Type B pancreatic cell (in vitro differentiated cells): ENCODE results near the gene CUL2. TPM values are rescaled to one million over a fixed set of nuclear protein-coding genes. Genes with fewer than 3 reads are reported as not detected.

Experiments
- DNase-seq: peaks from one replicate; pipeline ENCODE4 v3.0.0; 2021; ENCODE audit warnings: mixed read lengths; ENCODE audit not compliant: unreplicated experiment; ENCODE audit errors: extremely low spot score
- H3K27ac Mint-ChIP-seq: 2 replicates; pipeline ENCODE4 v1.8.0; 2021; ENCODE audit warnings: mild to moderate bottlenecking, mixed read lengths
- H3K27me3 Mint-ChIP-seq: 2 replicates; pipeline ENCODE4 v1.8.0; 2021; ENCODE audit warnings: mixed read lengths
- H3K36me3 Mint-ChIP-seq: 2 replicates; pipeline ENCODE4 v1.8.0; 2021; ENCODE audit warnings: mixed read lengths
- H3K4me1 Mint-ChIP-seq: one replicate; pipeline ENCODE4 v1.8.0; 2021; ENCODE audit warnings: mixed read lengths; ENCODE audit not compliant: unreplicated experiment
- H3K4me3 Mint-ChIP-seq: 2 replicates; pipeline ENCODE4 v1.8.0; 2021; ENCODE audit warnings: mild to moderate bottlenecking, mixed read lengths
- H3K9me3 Mint-ChIP-seq: 2 replicates; pipeline ENCODE4 v1.8.0; 2021; ENCODE audit warnings: mixed read lengths
- total RNA-seq: library from RNA; stranded (reverse); gene quantifications from 2 replicates; pipeline ENCODE4 v1.2.1, GENCODE V29; 2021; ENCODE audit warnings: low replicate concordance
- TF ChIP-seq, protein P1 (sequence below): fragments of 200-600 bp; sonication (generic); conservative IDR thresholded peaks from 2 replicates; pipeline ENCODE4 v1.5.0; 2021; ENCODE audit warnings: antibody characterized with exemption, mild to moderate bottlenecking

The CUL2 gene
- total RNA-seq, 1 donor from 2014 or later: 36.4 TPM

DNA sequence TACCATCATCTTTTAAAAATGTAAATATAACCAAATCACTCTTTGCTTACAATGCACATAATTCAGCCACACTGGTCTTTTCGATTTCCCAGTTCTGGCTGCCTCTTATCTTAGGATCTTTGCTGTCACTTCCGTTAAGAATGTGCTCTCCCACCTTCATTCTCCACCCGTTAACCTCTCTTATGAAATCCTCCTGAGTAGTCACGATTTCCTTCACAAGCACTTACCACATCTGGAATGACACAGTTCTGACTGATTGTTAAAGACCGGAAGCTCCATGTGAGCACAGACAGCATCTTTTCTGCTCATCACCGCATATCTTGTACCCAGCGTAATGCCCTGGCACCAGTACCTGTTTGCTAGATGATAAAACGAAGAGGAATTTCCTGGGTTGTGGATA lies 84.3 kb downstream of the CUL2 start:
- H3K9me3 Mint-ChIP-seq: no peaks in the 10 kb centered on the region
- peaks cover 13% of the 10 kb centered on the region for H3K36me3 Mint-ChIP-seq
- TF ChIP-seq, protein P1, sequence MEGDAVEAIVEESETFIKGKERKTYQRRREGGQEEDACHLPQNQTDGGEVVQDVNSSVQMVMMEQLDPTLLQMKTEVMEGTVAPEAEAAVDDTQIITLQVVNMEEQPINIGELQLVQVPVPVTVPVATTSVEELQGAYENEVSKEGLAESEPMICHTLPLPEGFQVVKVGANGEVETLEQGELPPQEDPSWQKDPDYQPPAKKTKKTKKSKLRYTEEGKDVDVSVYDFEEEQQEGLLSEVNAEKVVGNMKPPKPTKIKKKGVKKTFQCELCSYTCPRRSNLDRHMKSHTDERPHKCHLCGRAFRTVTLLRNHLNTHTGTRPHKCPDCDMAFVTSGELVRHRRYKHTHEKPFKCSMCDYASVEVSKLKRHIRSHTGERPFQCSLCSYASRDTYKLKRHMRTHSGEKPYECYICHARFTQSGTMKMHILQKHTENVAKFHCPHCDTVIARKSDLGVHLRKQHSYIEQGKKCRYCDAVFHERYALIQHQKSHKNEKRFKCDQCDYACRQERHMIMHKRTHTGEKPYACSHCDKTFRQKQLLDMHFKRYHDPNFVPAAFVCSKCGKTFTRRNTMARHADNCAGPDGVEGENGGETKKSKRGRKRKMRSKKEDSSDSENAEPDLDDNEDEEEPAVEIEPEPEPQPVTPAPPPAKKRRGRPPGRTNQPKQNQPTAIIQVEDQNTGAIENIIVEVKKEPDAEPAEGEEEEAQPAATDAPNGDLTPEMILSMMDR: no peak
- H3K4me3 Mint-ChIP-seq: no peak overlapping the region
- H3K27ac Mint-ChIP-seq: no peak overlapping the region
- H3K4me1 Mint-ChIP-seq: peaks cover 4% of the 10 kb centered on the region
- H3K27me3 Mint-ChIP-seq: no peaks in the 10 kb centered on the region
- no peak for DNase-seq

DNA sequence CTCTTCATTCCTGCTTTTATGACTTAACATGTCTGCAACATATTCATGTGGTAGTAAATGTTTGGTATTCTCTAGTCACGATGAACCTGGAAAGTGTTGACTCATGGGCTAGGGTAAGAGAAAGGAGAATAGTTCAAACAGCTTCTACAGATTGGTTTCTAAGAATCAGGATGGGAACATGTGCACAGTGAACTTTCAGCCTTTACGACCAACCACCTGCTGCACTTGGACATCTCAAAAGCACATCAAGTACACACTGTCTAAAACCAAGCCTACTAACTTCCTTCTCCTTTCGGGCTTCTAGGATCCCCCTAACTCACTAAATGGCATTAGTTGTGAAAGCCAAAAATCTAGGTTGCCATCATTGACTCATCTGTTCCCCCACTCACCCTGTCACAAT lies 85.5 kb downstream of the CUL2 start:
- Mint-ChIP-seq H3K36me3 (peaks cover 6% of the 10 kb centered on the region), H3K4me1 (peaks cover 6% of the 10 kb centered on the region), H3K27ac (no peak overlapping the region), H3K9me3 (no peaks in the 10 kb centered on the region), H3K4me3 (no peak overlapping the region), H3K27me3 (no peaks in the 10 kb centered on the region)
- DNase-seq: no peak
- TF ChIP-seq, protein P1: no peak

DNA sequence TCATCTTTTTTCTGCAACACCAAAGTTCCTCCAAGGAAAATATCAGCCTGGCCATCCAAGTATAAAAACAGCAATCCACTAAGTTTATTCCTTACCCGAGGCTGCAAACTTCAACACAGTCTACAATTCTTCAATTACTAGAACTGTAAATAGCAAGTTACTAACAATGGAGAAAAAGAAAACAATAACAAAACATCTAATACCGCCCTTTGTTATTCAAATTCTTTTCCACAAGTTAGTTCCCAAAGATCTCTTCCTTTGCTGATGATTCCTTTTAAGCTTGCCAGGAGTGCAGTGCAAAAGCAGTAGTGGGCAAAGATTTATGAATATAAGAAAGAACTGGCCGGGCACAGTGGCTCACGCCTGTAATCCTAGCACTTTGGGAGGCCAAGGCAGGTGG lies 86.2 kb downstream of the CUL2 start:
- H3K36me3 Mint-ChIP-seq: peaks cover 8% of the 10 kb centered on the region
- peaks cover 8% of the 10 kb centered on the region for H3K4me1 Mint-ChIP-seq
- no peak overlapping the region for H3K4me3 Mint-ChIP-seq
- H3K9me3 Mint-ChIP-seq: no peaks in the 10 kb centered on the region
- TF ChIP-seq, protein P1: no peak
- DNase-seq: no peak
- no peak overlapping the region for H3K27ac Mint-ChIP-seq
- H3K27me3 Mint-ChIP-seq: no peaks in the 10 kb centered on the region

DNA sequence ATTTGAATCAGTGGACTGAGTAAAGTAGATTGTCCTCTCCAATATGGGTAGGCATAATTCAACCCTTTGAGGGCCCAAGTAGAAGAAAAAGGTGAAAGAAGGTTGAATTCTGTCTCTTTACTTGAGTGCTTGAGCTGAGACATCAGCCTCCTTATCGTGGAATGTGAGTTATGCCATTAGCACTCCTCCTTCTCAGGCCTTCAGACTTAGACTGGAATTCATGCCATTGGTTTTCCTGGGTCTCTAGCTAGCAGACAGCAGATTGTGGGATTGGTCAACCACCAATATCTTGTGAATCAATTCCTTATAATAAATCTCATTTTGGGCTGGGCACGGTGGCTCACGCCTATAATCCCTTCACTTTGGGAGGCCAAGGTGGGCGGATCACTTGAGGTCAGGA lies 89.2 kb downstream of the CUL2 start:
- no peak overlapping the region for H3K4me3 Mint-ChIP-seq
- TF ChIP-seq, protein P1: no peak
- H3K27ac Mint-ChIP-seq: no peak overlapping the region
- peaks cover 4% of the 10 kb centered on the region for H3K4me1 Mint-ChIP-seq
- peaks cover 3% of the 10 kb centered on the region for H3K36me3 Mint-ChIP-seq
- no peaks in the 10 kb centered on the region for H3K27me3 Mint-ChIP-seq
- H3K9me3 Mint-ChIP-seq: no peaks in the 10 kb centered on the region
- no peak for DNase-seq

DNA sequence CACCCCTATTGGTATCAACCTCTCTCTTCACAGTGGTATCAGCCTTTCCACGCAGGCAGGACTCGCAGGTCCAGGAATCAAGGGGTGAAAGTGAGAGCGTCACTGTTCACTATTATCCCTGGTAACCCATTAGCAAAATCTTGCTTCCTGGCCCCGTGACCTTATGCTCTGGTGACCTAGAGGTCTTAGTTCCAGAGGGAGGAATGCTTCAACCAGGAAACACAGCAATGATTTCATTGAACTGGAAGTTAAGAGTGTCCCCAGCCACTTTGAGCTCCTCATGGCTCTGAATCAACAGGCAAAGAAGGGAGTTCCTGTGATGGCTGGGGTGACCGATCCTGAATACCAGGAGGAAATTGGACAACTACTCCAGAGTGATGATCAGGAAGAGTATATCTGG lies 90.6 kb downstream of the CUL2 start:
- Mint-ChIP-seq H3K27me3 (no peaks in the 10 kb centered on the region), H3K36me3 (peaks cover 3% of the 10 kb centered on the region), H3K27ac (no peak overlapping the region), H3K9me3 (no peaks in the 10 kb centered on the region), H3K4me3 (no peak overlapping the region), H3K4me1 (peaks cover 15% of the 10 kb centered on the region)
- TF ChIP-seq, protein P1: no peak
- no peak for DNase-seq

DNA sequence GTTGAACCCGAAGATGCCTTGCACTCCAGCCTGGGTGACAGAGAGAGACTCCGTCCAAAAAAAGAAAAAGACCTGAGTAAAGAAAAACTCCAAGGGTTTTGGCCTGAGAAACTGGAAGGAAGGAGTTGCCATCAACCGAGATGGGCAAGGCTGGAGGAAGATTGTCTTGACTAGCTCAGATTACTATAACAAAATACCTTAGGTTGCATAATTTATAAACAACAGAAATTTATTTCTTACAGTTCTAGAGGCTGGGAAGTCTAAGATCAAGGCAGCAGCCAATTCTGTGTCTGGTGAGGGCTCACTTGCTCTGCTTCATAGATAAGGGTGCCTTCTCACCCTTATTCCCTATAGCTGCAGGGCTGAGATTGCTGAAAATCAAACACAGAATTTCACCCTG lies 91.2 kb downstream of the CUL2 start:
- H3K27ac Mint-ChIP-seq: no peak overlapping the region
- no peaks in the 10 kb centered on the region for H3K27me3 Mint-ChIP-seq
- peaks cover 21% of the 10 kb centered on the region for H3K4me1 Mint-ChIP-seq
- H3K4me3 Mint-ChIP-seq: no peak overlapping the region
- TF ChIP-seq, protein P1: no peak
- no peaks in the 10 kb centered on the region for H3K9me3 Mint-ChIP-seq
- H3K36me3 Mint-ChIP-seq: peaks cover 3% of the 10 kb centered on the region
- DNase-seq: no peak
